Keratinocyte (primary cell): ENCODE data around the gene FASTKD1. TPM values are rescaled to one million over a fixed set of nuclear protein-coding genes. Genes with fewer than 3 reads are reported as not detected.

Experiments
- DNase-seq: peaks from one replicate; pipeline ENCODE4 v3.0.0-alpha.2; 2011; ENCODE audit warnings: low read depth, missing footprints, low spot score
- FAIRE-seq: peaks from 2 replicates; lab custom pipeline; 2011; peaks lifted over from hg19 to GRCh38; lab: Jason Lieb, UNC
- H2AFZ ChIP-seq: 2 replicates; pipeline ENCODE4 v1.6.0; 2012; ENCODE audit warnings: low read length, control low read depth, inconsistent platforms; ENCODE audit not compliant: control insufficient read depth
- H3K27ac ChIP-seq: 2 replicates; pipeline ENCODE4 v1.5.1; 2011; ENCODE audit warnings: low read length; ENCODE audit not compliant: control insufficient read depth, insufficient read depth
- H3K27me3 ChIP-seq: 3 replicates; pipeline ENCODE4 v1.6.0; 2011; ENCODE audit warnings: low read length; ENCODE audit not compliant: control insufficient read depth, insufficient read depth; ENCODE audit errors: extremely low read depth
- H3K36me3 ChIP-seq, 2 experiments: 2 replicates in 1 of 2; 3 replicates in 1 of 2; pipeline ENCODE4 v1.5.1; 2011; ENCODE audit warnings: low read length in 2 of 2, mild to moderate bottlenecking in 1 of 2; ENCODE audit not compliant: control insufficient read depth in 2 of 2, insufficient read depth in 2 of 2; ENCODE audit errors: extremely low read depth in 1 of 2
- H3K4me1 ChIP-seq: 3 replicates; pipeline ENCODE4 v1.5.1; 2011; ENCODE audit warnings: low read length; ENCODE audit not compliant: control insufficient read depth, insufficient read depth; ENCODE audit errors: extremely low read depth
- H3K4me2 ChIP-seq: 3 replicates; pipeline ENCODE4 v1.6.0; 2011; ENCODE audit warnings: low read depth, low read length; ENCODE audit not compliant: control insufficient read depth, insufficient read depth; ENCODE audit errors: extremely low read depth
- H3K4me3 ChIP-seq, 3 experiments: fragments of 200-600 bp in 1 of 3; sonication (generic) in 1 of 3; 2 replicates in 2 of 3; 3 replicates in 1 of 3; pipeline ENCODE4 v1.5.1; 2011 to 2016; ENCODE audit warnings: low read length in 3 of 3, mild to moderate bottlenecking in 3 of 3, control low read depth in 2 of 3, inconsistent platforms in 1 of 3, low read depth in 1 of 3, mixed read lengths in 1 of 3, mixed run types in 1 of 3, moderate library complexity in 1 of 3; ENCODE audit not compliant: control insufficient read depth in 2 of 3, insufficient read depth in 2 of 3; ENCODE audit errors: extremely low read depth in 1 of 3
- H3K79me2 ChIP-seq: 2 replicates; pipeline ENCODE4 v1.6.0; 2012; ENCODE audit warnings: low read length; ENCODE audit not compliant: control insufficient read depth, insufficient read depth
- H3K9ac ChIP-seq: 3 replicates; pipeline ENCODE4 v1.6.0; 2011; ENCODE audit warnings: low read length; ENCODE audit not compliant: control insufficient read depth, insufficient read depth; ENCODE audit errors: extremely low read depth
- H3K9me1 ChIP-seq: 3 replicates; pipeline ENCODE4 v1.6.0; 2011; ENCODE audit warnings: low read length; ENCODE audit not compliant: control insufficient read depth, insufficient read depth; ENCODE audit errors: extremely low read depth
- H3K9me3 ChIP-seq: 2 replicates; pipeline ENCODE4 v1.5.1; 2012; ENCODE audit warnings: low read depth, low read length; ENCODE audit not compliant: control insufficient read depth
- H4K20me1 ChIP-seq: 3 replicates; pipeline ENCODE4 v1.6.0; 2011; ENCODE audit warnings: low read length; ENCODE audit not compliant: control insufficient read depth, insufficient read depth; ENCODE audit errors: extremely low read depth
- CTCF ChIP-seq, 3 experiments: IDR thresholded peaks in 1 of 3; conservative IDR thresholded peaks in 1 of 3; optimal IDR thresholded peaks in 1 of 3; 2 replicates in 2 of 3; 3 replicates in 1 of 3; pipeline versions ENCODE3 to v1.5.1; 2011; ENCODE audit warnings: low read length in 3 of 3, mild to moderate bottlenecking in 3 of 3, moderate library complexity in 2 of 3, control low read depth in 1 of 3, inconsistent platforms in 1 of 3; ENCODE audit not compliant: insufficient read depth in 2 of 3; ENCODE audit errors: extremely low read depth in 1 of 3
- EZH2 ChIP-seq: IDR thresholded peaks from one replicate; pipeline ENCODE4 v1.6.1; 2012; ENCODE audit warnings: inconsistent platforms, mild to moderate bottlenecking, low read length, moderate library complexity
- dilution Hi-C: fragments of 300-500 bp; cut with MboI; formaldehyde crosslinking; loops from one replicate; pipeline ENCODE4 v1.7.0; 2020; ENCODE audit warnings: low sequenced_read_pairs; ENCODE audit not compliant: extremely low pct_ligation_motif_present
- polyA plus RNA-seq, 5 experiments: library from polyadenylated mRNA; depleted of rRNA in 3 of 5; stranded (reverse) in 3 of 5; stranded (forward) in 1 of 5; unstranded in 1 of 5; fragments of >200 nt; gene quantifications; 1 replicate in 1 of 5; 2 replicates in 3 of 5; 3 replicates in 1 of 5; pipeline versions ENCODE4 v1.2.1 to v1.2.3, GENCODE V29; 2011 to 2012; ENCODE audit warnings: missing spikeins in 2 of 5, low read depth in 1 of 5, low replicate concordance in 1 of 5

Gene FASTKD1
- polyA plus RNA-seq, 1 donor (not counting 4 experiments of a cell fraction or from before 2014, with no cell fraction given), result 41.7 TPM

- H3K79me2 ChIP-seq, result no peaks in the 10 kb centered on the region
- H3K9ac ChIP-seq, result no peak overlapping the region
- no peak for DNase-seq
- no peak overlapping the region for H2AFZ ChIP-seq
- no peaks in the 10 kb centered on the region for H3K9me3 ChIP-seq
- H3K27ac ChIP-seq, result no peak overlapping the region
- H3K9me1 ChIP-seq, result no peaks in the 10 kb centered on the region
- H3K27me3 ChIP-seq, result no peaks in the 10 kb centered on the region
- H3K4me3 ChIP-seq, result no peak overlapping the region
- H4K20me1 ChIP-seq, result no peaks in the 10 kb centered on the region
- dilution Hi-C loops, result no loop called here
- no peak for FAIRE-seq
- no peaks in the 10 kb centered on the region for H3K36me3 ChIP-seq
- H3K4me2 ChIP-seq, result no peak overlapping the region
- TF ChIP-seq CTCF (optimal IDR thresholded peaks at IDR 0.05 in 1 of 3, IDR thresholded peaks at IDR 0.05 in 1 of 3, conservative IDR thresholded peaks at IDR 0.05 in 1 of 3; ENCODE audit: extremely low read depth in 1 of 3, insufficient read depth in 2 of 3, low read length in 3 of 3) (no peak), EZH2 (no peak)
- peaks cover 5% of the 10 kb centered on the region for H3K4me1 ChIP-seq
Measured at GRCh38 chr2:169510496-169510895, 63.2 kb downstream of the FASTKD1 start.

GRCh38 chr2:169509955-169510354, 63.7 kb downstream of the FASTKD1 start:
- Histone ChIP-seq H3K4me3 (no peak overlapping the region), H3K9ac (no peak overlapping the region)
- TF ChIP-seq EZH2 (no peak), CTCF (optimal IDR thresholded peaks at IDR 0.05 in 1 of 3, IDR thresholded peaks at IDR 0.05 in 1 of 3, conservative IDR thresholded peaks at IDR 0.05 in 1 of 3; ENCODE audit: extremely low read depth in 1 of 3, insufficient read depth in 2 of 3, low read length in 3 of 3) (no peak)

More at GRCh38 chr2:169509955-169510354, 63.7 kb downstream of the FASTKD1 start:
- dilution Hi-C loops, result no loop called here
- no peak overlapping the region for H3K27ac ChIP-seq
- FAIRE-seq, result no peak
- DNase-seq, result no peak
- no peaks in the 10 kb centered on the region for H3K9me1 ChIP-seq
- no peaks in the 10 kb centered on the region for H3K27me3 ChIP-seq
- no peak overlapping the region for H3K4me2 ChIP-seq
- peaks cover 5% of the 10 kb centered on the region for H3K4me1 ChIP-seq
- no peaks in the 10 kb centered on the region for H3K79me2 ChIP-seq
- no peaks in the 10 kb centered on the region for H4K20me1 ChIP-seq
- H3K9me3 ChIP-seq, result no peaks in the 10 kb centered on the region
- H3K36me3 ChIP-seq, result no peaks in the 10 kb centered on the region
- H2AFZ ChIP-seq, result no peak overlapping the region
